ENCODE results near the gene PARD3.

The PARD3 gene

DNA sequence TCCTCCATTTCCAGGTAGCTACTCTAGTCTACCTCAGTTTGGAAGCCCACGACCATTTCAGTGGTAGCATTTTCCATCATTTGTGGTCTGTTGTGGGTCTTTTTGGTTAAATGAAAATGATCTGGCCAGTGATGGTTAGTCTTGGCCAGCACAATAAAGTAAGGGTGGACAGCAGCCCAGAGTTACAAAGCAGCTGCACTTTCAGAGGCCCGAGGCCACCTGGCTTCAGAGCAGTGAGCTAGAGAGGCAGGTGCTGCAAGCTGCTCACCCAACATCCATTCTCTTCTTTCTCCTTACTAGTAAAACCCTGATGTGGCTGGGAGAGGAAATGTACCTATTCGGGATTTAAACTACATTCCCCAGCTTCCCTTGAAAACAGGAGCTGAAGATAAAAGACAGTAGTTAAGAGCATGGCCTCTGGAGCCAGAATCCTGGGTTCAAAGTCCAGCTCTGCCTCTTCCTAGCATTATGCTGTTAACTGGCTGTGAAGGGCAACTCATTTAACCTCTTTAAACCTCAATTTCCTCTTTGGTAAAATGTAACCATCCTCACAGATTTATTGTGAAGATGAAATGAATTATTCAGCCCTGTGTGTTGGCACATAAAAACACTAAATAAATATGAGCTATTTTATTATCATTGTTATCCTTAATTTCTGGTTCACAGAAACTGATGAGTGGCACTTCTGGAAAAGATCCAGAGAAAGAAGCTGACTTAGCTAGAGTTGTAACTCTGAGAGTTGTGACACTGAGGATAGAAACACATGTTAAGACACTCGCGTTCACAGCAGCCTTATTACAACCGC is 517.4 kb downstream of the PARD3 start:
- TF ChIP-seq, protein P1, sequence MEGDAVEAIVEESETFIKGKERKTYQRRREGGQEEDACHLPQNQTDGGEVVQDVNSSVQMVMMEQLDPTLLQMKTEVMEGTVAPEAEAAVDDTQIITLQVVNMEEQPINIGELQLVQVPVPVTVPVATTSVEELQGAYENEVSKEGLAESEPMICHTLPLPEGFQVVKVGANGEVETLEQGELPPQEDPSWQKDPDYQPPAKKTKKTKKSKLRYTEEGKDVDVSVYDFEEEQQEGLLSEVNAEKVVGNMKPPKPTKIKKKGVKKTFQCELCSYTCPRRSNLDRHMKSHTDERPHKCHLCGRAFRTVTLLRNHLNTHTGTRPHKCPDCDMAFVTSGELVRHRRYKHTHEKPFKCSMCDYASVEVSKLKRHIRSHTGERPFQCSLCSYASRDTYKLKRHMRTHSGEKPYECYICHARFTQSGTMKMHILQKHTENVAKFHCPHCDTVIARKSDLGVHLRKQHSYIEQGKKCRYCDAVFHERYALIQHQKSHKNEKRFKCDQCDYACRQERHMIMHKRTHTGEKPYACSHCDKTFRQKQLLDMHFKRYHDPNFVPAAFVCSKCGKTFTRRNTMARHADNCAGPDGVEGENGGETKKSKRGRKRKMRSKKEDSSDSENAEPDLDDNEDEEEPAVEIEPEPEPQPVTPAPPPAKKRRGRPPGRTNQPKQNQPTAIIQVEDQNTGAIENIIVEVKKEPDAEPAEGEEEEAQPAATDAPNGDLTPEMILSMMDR (IDR thresholded peaks at IDR 0.05; ENCODE audit: control insufficient read depth, extremely low read depth, insufficient read depth), result no peak
- peak; percentile 56 for DNase-seq (ENCODE audit: low read depth)
- H3K4me3 ChIP-seq (ENCODE audit: low read depth, low read length), result no peak overlapping the region

DNA sequence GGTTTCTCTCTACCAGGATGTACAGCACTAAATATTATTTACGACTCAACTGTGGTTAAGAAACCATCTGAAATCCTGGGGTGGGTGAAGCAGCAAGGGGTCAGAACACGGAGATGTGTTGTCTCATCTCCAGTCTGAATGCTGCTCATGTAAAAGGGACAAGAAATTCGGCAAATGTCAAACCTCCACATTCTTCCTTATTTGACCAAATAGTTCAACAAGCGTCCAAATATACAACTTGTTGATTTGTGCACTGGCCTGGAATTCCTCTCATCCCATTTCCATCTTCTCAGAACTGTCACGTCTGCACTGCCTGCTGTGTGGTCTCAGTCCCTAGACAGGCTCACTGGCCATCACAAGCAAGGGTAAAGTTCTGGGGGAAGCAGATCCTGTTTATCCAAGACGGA is 520.0 kb downstream of the PARD3 start:
- DNase-seq (ENCODE audit: low read depth), result no peak
- H3K4me3 ChIP-seq (ENCODE audit: low read depth, low read length), result no peak overlapping the region
- TF ChIP-seq, protein P1 (IDR thresholded peaks at IDR 0.05; ENCODE audit: control insufficient read depth, extremely low read depth, insufficient read depth), result no peak

DNA sequence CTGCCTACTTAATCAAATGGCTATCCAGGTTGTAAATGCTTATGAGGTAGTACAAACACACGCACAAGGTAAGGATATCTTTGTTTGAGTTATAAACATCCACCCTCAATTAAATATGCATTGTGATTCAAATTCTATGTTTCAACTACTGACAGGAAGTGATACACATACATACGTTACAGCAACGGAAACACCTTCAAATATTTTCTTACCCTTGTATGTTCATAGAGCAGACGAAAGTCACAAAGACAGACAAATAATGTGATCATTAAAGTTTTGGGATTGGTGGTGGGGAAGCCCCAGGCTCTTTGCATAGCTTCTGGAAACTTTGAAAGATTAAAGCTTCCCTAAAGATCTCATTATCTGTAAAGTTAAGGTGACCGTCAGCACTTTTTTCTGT is 521.0 kb downstream of the PARD3 start:
- TF ChIP-seq, protein P1 (IDR thresholded peaks at IDR 0.05; ENCODE audit: control insufficient read depth, extremely low read depth, insufficient read depth), result no peak
- no peak for DNase-seq (ENCODE audit: low read depth)
- H3K4me3 ChIP-seq (ENCODE audit: low read depth, low read length), result no peak overlapping the region

DNA sequence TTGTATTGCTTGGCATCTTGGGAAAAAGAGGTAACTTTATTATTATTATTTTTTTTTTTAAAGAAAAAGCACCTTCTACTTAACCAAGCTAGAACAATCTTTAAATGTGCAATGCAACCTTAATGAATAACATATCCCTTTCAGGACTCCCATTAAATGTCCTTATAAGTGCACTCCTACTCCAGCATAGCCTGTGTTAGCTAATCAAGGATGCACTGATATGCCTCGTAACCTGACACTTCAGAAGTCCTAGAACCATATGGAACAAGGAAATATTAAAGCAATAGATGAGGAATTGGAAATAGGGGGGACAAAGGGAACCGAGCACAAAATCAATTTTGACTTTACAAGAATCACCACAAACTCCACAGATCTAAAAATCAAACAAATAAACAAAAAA is 522.4 kb downstream of the PARD3 start:
- TF ChIP-seq, protein P1 (IDR thresholded peaks at IDR 0.05; ENCODE audit: control insufficient read depth, extremely low read depth, insufficient read depth), result no peak
- H3K4me3 ChIP-seq (ENCODE audit: low read depth, low read length), result no peak overlapping the region
- no peak for DNase-seq (ENCODE audit: low read depth)

DNA sequence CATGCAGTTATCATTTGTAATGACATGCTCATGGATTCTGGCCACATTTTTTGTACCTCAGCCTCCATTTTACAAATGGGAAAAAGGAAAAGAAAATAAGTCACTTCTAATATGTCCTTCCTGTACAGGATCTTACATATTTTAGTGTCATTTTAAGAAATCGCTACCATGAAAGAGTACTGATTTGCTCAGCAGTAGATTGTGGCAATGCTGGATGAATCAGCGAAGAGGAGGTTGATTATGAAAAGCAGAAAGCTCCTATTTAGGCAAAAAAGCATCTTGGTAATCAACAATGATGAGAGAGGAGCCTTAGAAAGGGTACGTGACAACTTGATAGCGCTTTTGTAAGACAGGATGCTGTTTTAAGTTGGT is 522.9 kb downstream of the PARD3 start:
- no peak overlapping the region for H3K4me3 ChIP-seq (ENCODE audit: low read depth, low read length)
- no peak for DNase-seq (ENCODE audit: low read depth)
- TF ChIP-seq, protein P1 (IDR thresholded peaks at IDR 0.05; ENCODE audit: control insufficient read depth, extremely low read depth, insufficient read depth), result no peak

DNA sequence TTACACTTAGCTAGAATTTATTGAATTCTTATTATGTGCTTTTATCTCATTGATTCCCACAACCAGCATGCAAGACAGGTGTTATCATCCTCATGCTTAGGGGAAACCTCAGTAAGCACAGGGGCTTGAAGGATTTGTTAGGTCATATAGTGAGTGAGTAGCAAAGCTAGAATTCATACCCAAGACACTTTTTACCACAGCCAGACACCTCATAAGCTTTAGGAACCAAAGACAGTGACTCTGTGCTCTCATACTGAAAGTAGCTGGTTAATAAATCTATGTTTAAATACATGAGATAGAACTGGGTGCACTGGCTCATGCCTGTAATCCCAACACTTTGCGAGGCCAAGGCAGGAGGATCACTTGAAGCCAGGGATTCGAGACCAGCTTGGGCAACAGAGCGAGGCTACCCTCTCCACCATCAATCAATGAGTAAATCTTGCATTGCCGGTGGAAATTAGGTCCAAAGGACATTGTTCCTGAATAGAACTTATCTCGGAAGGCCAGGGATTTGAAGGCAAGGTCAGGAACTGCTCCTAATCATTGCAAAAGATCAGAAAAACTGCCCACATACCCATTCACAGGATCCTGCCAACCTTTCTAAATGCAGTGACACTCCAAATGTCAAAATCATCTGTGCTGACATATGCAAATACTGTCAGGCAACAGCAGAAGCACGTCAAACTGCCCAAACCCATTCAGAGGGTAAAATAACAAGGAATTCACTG is 523.5 kb downstream of the PARD3 start:
- H3K4me3 ChIP-seq (ENCODE audit: low read depth, low read length), result no peak overlapping the region
- DNase-seq (ENCODE audit: low read depth), result no peak
- TF ChIP-seq, protein P1 (IDR thresholded peaks at IDR 0.05; ENCODE audit: control insufficient read depth, extremely low read depth, insufficient read depth), result no peak
